Measurements from ENCODE around the gene STARD4.

Gene STARD4

DNA sequence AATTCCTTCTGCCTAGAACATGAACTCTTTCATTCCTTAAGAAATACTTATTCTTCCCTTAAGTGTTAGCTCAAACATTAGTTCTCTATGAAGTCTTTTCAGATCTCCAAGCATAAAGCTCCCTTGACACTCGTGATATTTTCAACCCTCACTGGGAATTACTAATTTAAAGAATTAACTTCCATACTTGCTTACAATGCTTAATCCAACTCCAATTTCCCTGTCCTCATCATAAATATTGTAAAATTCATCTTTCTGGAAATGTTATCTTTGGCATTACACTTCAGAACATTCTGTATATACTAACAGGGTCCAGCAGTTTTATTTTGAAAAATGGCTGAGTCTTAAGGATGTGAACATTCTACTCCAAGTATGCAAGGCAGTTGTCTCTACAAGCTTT, 7.2 kb downstream of the STARD4 start:
- Histone ChIP-seq H3K27me3 (ENCODE audit: control insufficient read depth in 1 of 2, insufficient read depth in 2 of 2, low read length in 2 of 2) (no peaks in the 10 kb centered on the region), H3K9ac (ENCODE audit: low read depth in 1 of 2, low read length in 2 of 2) (no peak overlapping the region), H3K4me1 (ENCODE audit: control insufficient read depth in 1 of 2, insufficient read depth in 2 of 2, low read length in 2 of 2) (peaks cover 13 to 21% of the 10 kb centered on the region in 2 donors), H3K9me3 (ENCODE audit: control insufficient read depth in 1 of 2, low read length in 2 of 2) (no peaks in the 10 kb centered on the region), H3K36me3 (ENCODE audit: control insufficient read depth in 1 of 2, insufficient read depth in 2 of 2, low read length in 2 of 2) (peaks cover 8 to 19% of the 10 kb centered on the region in 2 donors), H3K4me3 (ENCODE audit: low read depth in 1 of 2, low read length in 2 of 2) (no peak overlapping the region), H3K27ac (ENCODE audit: low read depth, low read length) (no peak overlapping the region)

DNA sequence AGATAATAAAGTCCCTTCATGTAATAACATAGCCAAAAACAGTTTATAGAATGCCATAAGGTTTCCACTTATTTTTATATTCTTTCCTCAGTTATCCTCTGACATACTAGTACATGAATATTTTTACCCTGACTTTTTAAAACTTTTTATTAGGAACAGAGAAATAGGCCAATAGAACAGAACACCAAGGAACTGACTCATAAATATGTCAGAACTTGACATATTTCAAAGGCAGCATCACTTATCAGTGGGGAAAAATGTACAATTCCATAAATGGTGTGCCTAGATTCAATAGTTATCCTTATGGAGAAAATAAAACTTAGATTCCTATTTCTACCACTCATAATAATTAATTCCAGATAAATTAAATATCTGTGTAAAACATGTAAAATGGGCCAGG, 9.4 kb downstream of the STARD4 start:
- H3K9me3 ChIP-seq (ENCODE audit: control insufficient read depth in 1 of 2, low read length in 2 of 2): no peaks in the 10 kb centered on the region
- H3K27me3 ChIP-seq (ENCODE audit: control insufficient read depth in 1 of 2, insufficient read depth in 2 of 2, low read length in 2 of 2): no peaks in the 10 kb centered on the region
- no peak overlapping the region for H3K4me3 ChIP-seq (ENCODE audit: low read depth in 1 of 2, low read length in 2 of 2)
- H3K36me3 ChIP-seq (ENCODE audit: control insufficient read depth in 1 of 2, insufficient read depth in 2 of 2, low read length in 2 of 2): peaks cover 8 to 34% of the 10 kb centered on the region in 2 donors
- H3K9ac ChIP-seq (ENCODE audit: low read depth in 1 of 2, low read length in 2 of 2): no peak overlapping the region
- H3K4me1 ChIP-seq (ENCODE audit: control insufficient read depth in 1 of 2, insufficient read depth in 2 of 2, low read length in 2 of 2): peaks cover 5 to 14% of the 10 kb centered on the region in 2 donors
- H3K27ac ChIP-seq (ENCODE audit: low read depth, low read length): no peak overlapping the region

DNA sequence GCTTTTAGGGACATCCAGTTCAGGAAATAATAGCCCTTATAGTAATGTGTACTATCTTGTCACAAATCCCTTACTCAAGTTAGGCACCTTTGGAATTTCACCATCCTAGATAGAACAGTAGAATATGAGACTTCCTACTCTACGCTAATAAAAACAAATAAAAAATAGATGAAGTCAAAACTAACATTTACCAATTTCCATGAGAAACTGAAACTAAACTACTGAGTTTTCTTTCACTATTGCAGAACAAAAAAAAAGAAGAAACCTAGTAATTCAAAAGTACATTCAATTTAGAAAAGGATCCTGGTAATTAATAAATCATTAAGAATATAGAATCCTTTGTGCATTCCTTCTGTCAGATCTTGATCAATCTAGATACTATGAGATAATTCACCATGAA, 14.0 kb downstream of the STARD4 start:
- no peaks in the 10 kb centered on the region for H3K9me3 ChIP-seq (ENCODE audit: control insufficient read depth in 1 of 2, low read length in 2 of 2)
- peaks cover 5 to 8% of the 10 kb centered on the region in 2 donors for H3K4me1 ChIP-seq (ENCODE audit: control insufficient read depth in 1 of 2, insufficient read depth in 2 of 2, low read length in 2 of 2)
- H3K4me3 ChIP-seq (ENCODE audit: low read depth in 1 of 2, low read length in 2 of 2): no peak overlapping the region
- H3K36me3 ChIP-seq (ENCODE audit: control insufficient read depth in 1 of 2, insufficient read depth in 2 of 2, low read length in 2 of 2): peaks cover 13 to 38% of the 10 kb centered on the region in 2 donors
- H3K9ac ChIP-seq (ENCODE audit: low read depth in 1 of 2, low read length in 2 of 2): no peak overlapping the region
- no peaks in the 10 kb centered on the region for H3K27me3 ChIP-seq (ENCODE audit: control insufficient read depth in 1 of 2, insufficient read depth in 2 of 2, low read length in 2 of 2)
- no peak overlapping the region for H3K27ac ChIP-seq (ENCODE audit: low read depth, low read length)

DNA sequence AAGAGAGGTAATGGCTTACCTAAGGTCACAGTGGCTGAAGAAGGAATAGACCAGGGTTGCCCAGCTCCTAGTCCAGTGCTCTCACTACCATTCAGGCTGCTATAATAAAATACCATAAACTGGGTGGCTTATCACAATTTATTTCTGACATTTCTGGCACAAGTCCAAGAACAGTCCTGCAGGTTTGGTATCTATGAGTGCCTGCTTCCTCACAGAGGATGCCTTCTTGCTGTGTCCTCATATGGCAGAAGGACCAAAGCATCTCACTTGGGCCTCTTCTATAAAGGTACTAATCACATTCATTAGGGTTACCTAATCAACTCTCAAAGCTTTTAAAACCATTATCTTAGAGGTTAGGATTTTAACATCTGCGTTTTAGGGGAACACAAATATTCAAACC, 17.2 kb downstream of the STARD4 start:
- Histone ChIP-seq H3K27me3 (ENCODE audit: control insufficient read depth in 1 of 2, insufficient read depth in 2 of 2, low read length in 2 of 2) (no peaks in the 10 kb centered on the region), H3K4me3 (ENCODE audit: low read depth in 1 of 2, low read length in 2 of 2) (no peak overlapping the region), H3K36me3 (ENCODE audit: control insufficient read depth in 1 of 2, insufficient read depth in 2 of 2, low read length in 2 of 2) (peaks cover 5 to 23% of the 10 kb centered on the region in 2 donors), H3K4me1 (ENCODE audit: control insufficient read depth in 1 of 2, insufficient read depth in 2 of 2, low read length in 2 of 2) (peaks cover 5 to 8% of the 10 kb centered on the region in 2 donors), H3K9ac (ENCODE audit: low read depth in 1 of 2, low read length in 2 of 2) (no peak overlapping the region), H3K9me3 (ENCODE audit: control insufficient read depth in 1 of 2, low read length in 2 of 2) (no peaks in the 10 kb centered on the region), H3K27ac (ENCODE audit: low read depth, low read length) (no peak overlapping the region)

DNA sequence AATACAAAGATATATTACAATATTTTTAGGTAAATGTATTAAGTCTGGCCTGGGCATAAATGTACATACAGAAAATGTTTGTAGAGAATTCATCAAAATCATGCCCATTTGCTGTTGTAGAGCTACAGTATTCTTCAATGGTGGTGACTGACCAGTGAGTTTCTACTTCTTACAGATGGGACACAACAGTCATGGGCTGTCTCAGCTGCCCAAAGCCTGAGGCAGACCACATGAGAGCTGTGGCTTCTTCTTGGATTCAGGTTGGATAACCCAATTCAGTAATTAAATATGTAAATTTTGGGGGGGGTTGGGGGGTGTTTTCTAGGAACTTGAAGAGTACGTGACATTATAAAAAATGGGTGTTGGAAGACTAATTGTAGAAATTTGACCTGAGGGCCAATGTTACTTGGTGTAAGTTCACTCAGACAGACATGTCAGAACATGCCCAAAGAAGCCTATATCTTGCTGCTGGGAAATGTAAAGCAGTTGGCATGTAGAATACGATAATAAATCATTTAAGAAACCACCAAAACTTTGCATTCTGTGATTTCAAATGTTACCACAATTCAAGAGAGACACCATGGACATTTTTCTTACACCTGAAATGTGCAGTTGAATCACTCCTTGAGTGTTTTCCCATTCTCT, 17.9 kb downstream of the STARD4 start:
- H3K27me3 ChIP-seq (ENCODE audit: control insufficient read depth in 1 of 2, insufficient read depth in 2 of 2, low read length in 2 of 2): no peaks in the 10 kb centered on the region
- no peak overlapping the region for H3K9ac ChIP-seq (ENCODE audit: low read depth in 1 of 2, low read length in 2 of 2)
- H3K27ac ChIP-seq (ENCODE audit: low read depth, low read length): no peak overlapping the region
- peaks cover 5 to 8% of the 10 kb centered on the region in 2 donors for H3K4me1 ChIP-seq (ENCODE audit: control insufficient read depth in 1 of 2, insufficient read depth in 2 of 2, low read length in 2 of 2)
- no peaks in the 10 kb centered on the region for H3K9me3 ChIP-seq (ENCODE audit: control insufficient read depth in 1 of 2, low read length in 2 of 2)
- peaks cover 5 to 17% of the 10 kb centered on the region in 2 donors for H3K36me3 ChIP-seq (ENCODE audit: control insufficient read depth in 1 of 2, insufficient read depth in 2 of 2, low read length in 2 of 2)
- no peak overlapping the region for H3K4me3 ChIP-seq (ENCODE audit: low read depth in 1 of 2, low read length in 2 of 2)

DNA sequence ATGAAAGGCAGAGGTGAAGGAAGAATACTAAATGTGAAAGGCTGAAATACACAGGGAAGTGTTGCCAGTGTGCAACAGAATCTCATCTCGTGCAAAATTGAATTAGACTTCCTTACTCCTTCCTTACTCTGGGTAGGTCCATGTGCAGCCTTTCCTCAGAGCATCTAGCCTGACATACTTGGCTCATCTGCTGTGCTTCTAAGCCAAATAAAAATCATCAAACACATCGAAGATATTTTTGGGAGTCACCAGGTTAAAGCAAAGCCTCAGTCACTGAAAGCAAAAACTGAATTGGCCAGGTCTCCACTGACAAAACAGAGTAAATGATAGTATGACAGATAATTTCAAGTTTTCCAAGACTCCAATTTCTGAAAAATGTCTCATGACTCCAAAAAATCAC, 19.3 kb downstream of the STARD4 start:
- no peaks in the 10 kb centered on the region for H3K27me3 ChIP-seq (ENCODE audit: control insufficient read depth in 1 of 2, insufficient read depth in 2 of 2, low read length in 2 of 2)
- peaks cover 0 to under 1% of the 10 kb centered on the region in 2 donors for H3K4me1 ChIP-seq (ENCODE audit: control insufficient read depth in 1 of 2, insufficient read depth in 2 of 2, low read length in 2 of 2)
- H3K9me3 ChIP-seq (ENCODE audit: control insufficient read depth in 1 of 2, low read length in 2 of 2): no peaks in the 10 kb centered on the region
- H3K4me3 ChIP-seq (ENCODE audit: low read depth in 1 of 2, low read length in 2 of 2): no peak overlapping the region
- H3K36me3 ChIP-seq (ENCODE audit: control insufficient read depth in 1 of 2, insufficient read depth in 2 of 2, low read length in 2 of 2): peaks cover 5 to 7% of the 10 kb centered on the region in 2 donors
- H3K27ac ChIP-seq (ENCODE audit: low read depth, low read length): no peak overlapping the region
- no peak overlapping the region for H3K9ac ChIP-seq (ENCODE audit: low read depth in 1 of 2, low read length in 2 of 2)

DNA sequence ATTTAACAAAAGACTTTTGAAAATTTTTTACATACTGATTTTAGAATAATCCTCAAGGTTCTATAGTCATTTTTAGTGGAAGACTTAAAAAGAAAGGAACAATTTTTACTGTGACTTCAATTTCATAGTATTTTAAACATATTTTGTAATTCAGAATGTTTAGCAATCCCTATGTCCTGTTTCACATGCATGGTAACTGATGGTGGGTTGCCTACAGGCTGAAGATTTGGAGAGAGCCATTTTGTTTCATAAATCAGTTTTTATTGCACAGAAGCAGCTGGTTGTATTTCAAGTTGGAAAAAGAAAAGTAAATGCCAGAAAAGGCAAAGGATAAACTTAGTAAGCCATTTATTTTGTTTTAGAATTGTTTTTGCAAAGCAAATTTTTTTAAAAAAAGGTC, 24.0 kb downstream of the STARD4 start:
- Histone ChIP-seq H3K9ac (ENCODE audit: low read depth in 1 of 2, low read length in 2 of 2) (no peak overlapping the region), H3K9me3 (ENCODE audit: control insufficient read depth in 1 of 2, low read length in 2 of 2) (no peaks in the 10 kb centered on the region), H3K4me1 (ENCODE audit: control insufficient read depth in 1 of 2, insufficient read depth in 2 of 2, low read length in 2 of 2) (no peaks in the 10 kb centered on the region), H3K27ac (ENCODE audit: low read depth, low read length) (no peak overlapping the region), H3K36me3 (ENCODE audit: control insufficient read depth in 1 of 2, insufficient read depth in 2 of 2, low read length in 2 of 2) (no peaks in the 10 kb centered on the region), H3K27me3 (ENCODE audit: control insufficient read depth in 1 of 2, insufficient read depth in 2 of 2, low read length in 2 of 2) (no peaks in the 10 kb centered on the region), H3K4me3 (ENCODE audit: low read depth in 1 of 2, low read length in 2 of 2) (no peak overlapping the region)

DNA sequence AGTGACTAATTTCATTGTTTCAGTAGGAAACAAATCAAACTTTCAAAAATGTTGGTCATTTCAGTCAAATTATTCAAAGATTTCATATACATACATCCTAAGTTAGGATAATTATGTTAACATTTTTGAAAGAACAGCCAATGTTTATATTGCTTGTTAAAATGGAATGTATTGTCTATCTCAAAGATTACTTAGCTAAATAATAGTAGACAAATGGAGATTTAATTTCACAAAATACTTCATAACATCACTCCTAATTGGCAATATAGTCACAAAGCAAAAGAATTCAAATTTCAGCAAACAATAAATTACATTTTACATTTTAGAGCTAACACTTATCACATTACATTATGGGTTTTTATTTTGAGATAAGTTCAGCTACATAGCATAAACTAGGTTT, 25.4 kb downstream of the STARD4 start:
- H3K27me3 ChIP-seq (ENCODE audit: control insufficient read depth in 1 of 2, insufficient read depth in 2 of 2, low read length in 2 of 2): no peaks in the 10 kb centered on the region
- H3K9me3 ChIP-seq (ENCODE audit: control insufficient read depth in 1 of 2, low read length in 2 of 2): no peaks in the 10 kb centered on the region
- no peaks in the 10 kb centered on the region for H3K36me3 ChIP-seq (ENCODE audit: control insufficient read depth in 1 of 2, insufficient read depth in 2 of 2, low read length in 2 of 2)
- H3K4me1 ChIP-seq (ENCODE audit: control insufficient read depth in 1 of 2, insufficient read depth in 2 of 2, low read length in 2 of 2): no peaks in the 10 kb centered on the region
- no peak overlapping the region for H3K9ac ChIP-seq (ENCODE audit: low read depth in 1 of 2, low read length in 2 of 2)
- no peak overlapping the region for H3K4me3 ChIP-seq (ENCODE audit: low read depth in 1 of 2, low read length in 2 of 2)
- no peak overlapping the region for H3K27ac ChIP-seq (ENCODE audit: low read depth, low read length)

DNA sequence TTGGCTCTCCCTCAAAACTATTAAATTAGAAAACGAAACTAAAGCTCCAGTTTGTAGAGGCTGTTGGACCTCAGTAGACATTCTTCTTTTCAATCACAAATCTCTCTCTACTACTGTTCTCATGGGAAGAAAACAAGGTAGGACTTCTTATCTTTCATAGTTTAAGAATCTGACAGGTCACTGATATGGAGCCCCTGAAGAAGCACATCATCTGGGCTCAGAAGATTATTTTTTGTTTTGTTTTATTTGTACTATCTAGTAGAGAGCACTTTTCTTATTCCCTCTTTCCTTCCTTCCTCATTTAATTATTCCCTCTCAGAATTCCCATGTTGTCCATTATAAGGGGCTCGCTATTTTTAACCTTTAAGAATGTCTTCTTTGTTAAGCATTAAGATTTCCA, 26.3 kb downstream of the STARD4 start:
- Histone ChIP-seq H3K27ac (ENCODE audit: low read depth, low read length) (no peak overlapping the region), H3K36me3 (ENCODE audit: control insufficient read depth in 1 of 2, insufficient read depth in 2 of 2, low read length in 2 of 2) (no peaks in the 10 kb centered on the region), H3K27me3 (ENCODE audit: control insufficient read depth in 1 of 2, insufficient read depth in 2 of 2, low read length in 2 of 2) (no peaks in the 10 kb centered on the region), H3K9ac (ENCODE audit: low read depth in 1 of 2, low read length in 2 of 2) (no peak overlapping the region), H3K9me3 (ENCODE audit: control insufficient read depth in 1 of 2, low read length in 2 of 2) (no peaks in the 10 kb centered on the region), H3K4me1 (ENCODE audit: control insufficient read depth in 1 of 2, insufficient read depth in 2 of 2, low read length in 2 of 2) (no peaks in the 10 kb centered on the region), H3K4me3 (ENCODE audit: low read depth in 1 of 2, low read length in 2 of 2) (no peak overlapping the region)

DNA sequence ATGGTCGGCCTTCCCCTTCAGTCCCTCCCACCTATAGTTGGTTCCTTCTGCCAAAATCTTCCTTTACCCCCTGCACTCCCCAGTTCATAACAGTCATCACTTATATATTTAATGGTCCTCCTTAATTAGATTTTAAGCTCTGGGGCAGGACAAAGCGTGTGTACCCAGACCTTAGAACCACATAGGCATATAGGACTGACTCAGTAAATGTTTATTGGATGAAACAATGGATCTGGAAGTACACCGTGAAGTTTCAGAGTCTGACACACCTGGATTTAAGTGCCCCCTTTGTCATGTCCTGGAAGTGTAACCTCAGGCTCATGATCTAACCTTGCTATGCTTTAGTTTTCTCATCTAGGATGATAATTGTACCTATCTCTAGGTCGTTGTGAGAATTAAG, 32.0 kb downstream of the STARD4 start:
- H3K4me1 ChIP-seq (ENCODE audit: control insufficient read depth in 1 of 2, insufficient read depth in 2 of 2, low read length in 2 of 2): no peaks in the 10 kb centered on the region
- no peaks in the 10 kb centered on the region for H3K36me3 ChIP-seq (ENCODE audit: control insufficient read depth in 1 of 2, insufficient read depth in 2 of 2, low read length in 2 of 2)
- no peaks in the 10 kb centered on the region for H3K9me3 ChIP-seq (ENCODE audit: control insufficient read depth in 1 of 2, low read length in 2 of 2)
- no peak overlapping the region for H3K27ac ChIP-seq (ENCODE audit: low read depth, low read length)
- no peaks in the 10 kb centered on the region for H3K27me3 ChIP-seq (ENCODE audit: control insufficient read depth in 1 of 2, insufficient read depth in 2 of 2, low read length in 2 of 2)
- no peak overlapping the region for H3K4me3 ChIP-seq (ENCODE audit: low read depth in 1 of 2, low read length in 2 of 2)
- H3K9ac ChIP-seq (ENCODE audit: low read depth in 1 of 2, low read length in 2 of 2): no peak overlapping the region

DNA sequence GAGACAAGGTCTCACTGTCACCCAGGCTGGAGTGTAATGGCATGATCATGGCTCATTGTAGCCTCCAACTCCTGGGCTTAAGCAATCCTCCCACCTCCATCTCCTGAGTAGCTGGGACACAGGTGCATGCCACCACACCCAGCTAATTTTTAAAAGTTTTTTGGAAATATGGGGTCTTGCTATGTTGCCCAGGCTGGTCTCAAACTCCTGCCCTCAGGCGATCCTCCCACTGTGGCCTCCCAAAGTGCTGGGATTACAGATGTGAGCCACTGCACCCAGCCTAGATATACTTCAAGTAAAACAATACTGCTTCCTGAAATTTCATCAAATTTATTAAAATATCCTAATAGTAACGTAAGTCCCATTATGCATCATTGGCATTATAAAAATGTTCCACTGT, 33.4 kb downstream of the STARD4 start:
- Histone ChIP-seq H3K4me3 (ENCODE audit: low read depth in 1 of 2, low read length in 2 of 2) (no peak overlapping the region), H3K4me1 (ENCODE audit: control insufficient read depth in 1 of 2, insufficient read depth in 2 of 2, low read length in 2 of 2) (no peaks in the 10 kb centered on the region), H3K9ac (ENCODE audit: low read depth in 1 of 2, low read length in 2 of 2) (no peak overlapping the region), H3K36me3 (ENCODE audit: control insufficient read depth in 1 of 2, insufficient read depth in 2 of 2, low read length in 2 of 2) (no peaks in the 10 kb centered on the region), H3K27ac (ENCODE audit: low read depth, low read length) (no peak overlapping the region), H3K27me3 (ENCODE audit: control insufficient read depth in 1 of 2, insufficient read depth in 2 of 2, low read length in 2 of 2) (no peaks in the 10 kb centered on the region), H3K9me3 (ENCODE audit: control insufficient read depth in 1 of 2, low read length in 2 of 2) (no peaks in the 10 kb centered on the region)
